GM18861 (cell line): Measurements from ENCODE around the gene SHPK.
"Not testable (repeated sequence)": the region's sequence is repeated elsewhere in the genome, so short reads cannot be mapped to it uniquely, and the experiment has no call there.

Source experiments
- ATAC-seq: cut with Tn5 transposase; IDR thresholded peaks from one replicate; pipeline ENCODE4 v1.9.1; 2021; ENCODE audit not compliant: unreplicated experiment

The SHPK gene

GRCh38 chr17:3594051-3594800 is 41.8 kb downstream of the SHPK start:
- no peak for ATAC-seq

GRCh38 chr17:3593384-3593783 is 42.7 kb downstream of the SHPK start:
- no peak for ATAC-seq

- no peak for ATAC-seq
Observed at GRCh38 chr17:3592216-3592860, 43.7 kb downstream of the SHPK start.

GRCh38 chr17:3590768-3591167 is 45.3 kb downstream of the SHPK start:
- no peak for ATAC-seq

- no peak for ATAC-seq
Observed at GRCh38 chr17:3590231-3590630, 45.8 kb downstream of the SHPK start.

GRCh38 chr17:3589784-3590183 is 46.3 kb downstream of the SHPK start:
- no peak for ATAC-seq

GRCh38 chr17:3585826-3586225 is 50.2 kb downstream of the SHPK start:
- no peak for ATAC-seq

GRCh38 chr17:3583456-3583855 is 52.6 kb downstream of the SHPK start:
- ATAC-seq, result no peak

- no peak for ATAC-seq
Observed at GRCh38 chr17:3582915-3583314, 53.1 kb downstream of the SHPK start.

GRCh38 chr17:3578667-3579066 is 57.4 kb downstream of the SHPK start:
- ATAC-seq, result not testable (repeated sequence)

GRCh38 chr17:3576970-3577369 is 59.1 kb downstream of the SHPK start:
- ATAC-seq, result no peak

GRCh38 chr17:3575511-3575910 is 60.5 kb downstream of the SHPK start:
- ATAC-seq, result no peak

- no peak for ATAC-seq
Observed at GRCh38 chr17:3574231-3574630, 61.8 kb downstream of the SHPK start.

GRCh38 chr17:3573246-3574100 is 62.6 kb downstream of the SHPK start:
- ATAC-seq, result no peak

- no peak for ATAC-seq
Observed at GRCh38 chr17:3572231-3572630, 63.8 kb downstream of the SHPK start.

- ATAC-seq, result no peak
Observed at GRCh38 chr17:3571043-3571900, 64.8 kb downstream of the SHPK start.

- no peak for ATAC-seq
Observed at GRCh38 chr17:3569534-3570137, 66.4 kb downstream of the SHPK start.

GRCh38 chr17:3566551-3566950 is 69.5 kb downstream of the SHPK start:
- no peak for ATAC-seq

- no peak for ATAC-seq
Observed at GRCh38 chr17:3565143-3565542, 70.9 kb downstream of the SHPK start.

GRCh38 chr17:3564241-3564640 is 71.8 kb downstream of the SHPK start:
- not testable (repeated sequence) for ATAC-seq
